DLD1 (cell line): Measurements from ENCODE around the gene SCYGR4.

Experiments used
- in situ Hi-C: cut with HindIII; loops from 2 replicates; pipeline ENCODE4 v1.10.0; 2017; ENCODE audit warnings: low sequenced_read_pairs

SCYGR4 gene

DNA sequence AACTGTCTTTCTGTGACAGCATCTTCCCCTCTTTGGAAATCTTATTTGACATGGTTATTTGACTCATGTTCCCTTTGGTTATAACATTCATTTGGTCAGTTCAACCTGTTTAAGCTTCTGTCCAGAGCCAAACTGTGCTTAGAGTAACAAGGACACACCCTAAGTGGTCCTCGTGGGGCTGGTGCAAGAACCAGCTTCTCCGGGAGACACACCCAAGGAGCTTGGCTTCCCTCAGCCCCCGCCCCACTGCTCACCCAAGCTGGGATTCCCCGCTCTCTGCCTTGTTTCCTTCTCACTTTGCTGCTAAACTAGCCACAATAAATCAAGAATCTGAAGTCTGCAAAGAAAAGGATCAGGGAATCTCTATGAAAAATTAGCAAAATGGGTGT, 4.0 kb upstream of the SCYGR4 start:
- in situ Hi-C loops: no loop called here

DNA sequence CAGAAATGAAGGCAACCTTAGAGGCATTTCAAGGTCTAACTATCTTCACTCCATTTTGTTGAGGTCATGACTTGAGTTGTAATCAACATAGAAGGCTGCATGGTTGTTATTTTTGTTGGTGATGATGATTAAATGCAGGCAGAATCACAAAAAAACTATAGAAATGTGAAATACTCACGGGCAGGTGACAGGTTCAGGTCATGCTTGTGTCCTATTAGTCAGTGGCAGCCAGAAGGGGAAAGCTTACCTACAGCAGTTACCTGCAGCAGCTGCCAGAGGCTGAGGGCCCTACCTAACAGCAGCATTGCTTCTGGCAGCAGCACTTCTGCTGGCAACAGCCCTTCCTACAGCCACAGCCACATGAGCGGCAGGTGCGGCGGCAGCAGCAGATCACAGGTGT, 3.1 kb upstream of the SCYGR4 start:
- in situ Hi-C loops: no loop called here

DNA sequence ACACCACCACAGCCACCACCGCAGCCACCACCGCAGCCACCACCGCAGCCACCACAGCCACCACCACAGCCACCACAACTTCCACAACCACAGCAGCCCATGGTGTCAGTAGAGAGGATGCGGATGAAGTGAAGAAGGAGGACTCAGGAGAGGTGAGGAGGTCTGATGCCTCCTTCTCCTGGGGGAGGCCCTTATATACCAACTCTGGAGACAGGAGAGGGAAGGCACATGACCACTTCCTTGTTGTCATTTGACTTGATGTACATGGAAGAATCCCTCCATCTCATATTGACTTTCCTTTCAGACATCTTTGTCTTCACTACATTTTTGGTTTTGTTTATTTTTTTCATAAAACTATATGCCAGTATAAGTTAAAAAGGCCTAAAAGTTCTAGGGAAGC, 2.6 kb upstream of the SCYGR4 start, which contains the start of gene SCYGR3:
Gene SCYGR3, minus strand, starts transcription at position 101 of the 400 bp plus-strand sequence. Its CDS starts 0 bp downstream, at position 101.
- in situ Hi-C loops: no loop called here

DNA sequence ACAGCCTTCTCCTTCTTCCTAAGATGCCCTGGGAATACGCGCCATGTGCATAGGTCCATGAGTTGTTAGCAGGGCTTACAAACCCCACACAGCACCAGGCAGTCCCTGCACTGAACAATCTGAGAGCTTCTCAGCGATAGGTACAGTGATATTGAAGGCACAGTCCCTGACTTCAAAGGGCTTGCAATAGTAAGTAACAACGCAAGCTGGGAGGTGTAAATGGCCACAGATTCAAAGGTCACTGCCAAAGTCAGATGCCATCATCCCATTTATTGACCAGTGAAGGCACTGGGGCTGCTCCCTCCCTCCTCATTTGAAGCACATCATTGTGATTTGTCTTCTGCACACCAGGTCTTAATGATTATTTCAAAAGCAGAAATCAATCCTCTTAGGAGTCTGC, 2.1 kb upstream of the SCYGR4 start:
- in situ Hi-C loops: no loop called here

DNA sequence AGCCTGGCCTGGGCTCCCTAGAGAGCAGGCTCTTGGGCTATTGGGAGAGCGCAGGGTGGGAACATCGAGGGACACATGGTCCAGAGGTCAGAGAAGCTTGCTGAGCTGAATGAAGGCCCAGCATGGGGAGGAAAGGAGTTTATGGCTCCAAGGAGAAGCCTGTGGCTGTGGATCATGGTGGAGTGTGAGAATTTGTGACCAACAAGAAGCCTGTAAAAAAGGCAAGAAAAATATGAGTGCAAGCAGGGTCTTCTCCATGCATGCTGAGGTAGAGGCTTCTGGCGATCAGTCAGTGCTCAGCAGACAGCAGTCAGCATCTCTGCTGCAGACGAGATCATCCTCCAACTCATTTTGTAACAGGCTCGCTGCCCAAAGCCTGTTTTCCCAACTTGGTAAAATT, 1.4 kb upstream of the SCYGR4 start:
- in situ Hi-C loops: no loop called here

DNA sequence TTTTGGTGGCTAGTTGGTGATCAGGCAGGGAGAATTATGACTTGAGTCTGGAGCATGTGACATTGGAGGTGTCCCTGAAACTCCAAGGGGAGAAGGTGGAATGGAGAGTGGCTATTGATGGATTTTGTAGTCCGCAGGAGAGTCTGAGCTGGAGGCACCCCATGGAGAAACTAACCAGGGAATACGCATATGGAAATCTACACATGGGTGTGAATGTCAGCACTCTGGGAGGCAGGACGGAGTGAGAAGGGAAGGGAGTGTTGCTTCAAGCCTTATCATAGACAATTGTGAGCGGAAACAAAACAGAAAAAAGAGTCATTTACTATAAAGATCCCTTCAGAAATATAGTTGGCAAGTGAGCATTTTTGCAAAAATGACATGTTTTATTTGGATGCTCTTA, 667 bp upstream of the SCYGR4 start:
- in situ Hi-C loops: no loop called here

DNA sequence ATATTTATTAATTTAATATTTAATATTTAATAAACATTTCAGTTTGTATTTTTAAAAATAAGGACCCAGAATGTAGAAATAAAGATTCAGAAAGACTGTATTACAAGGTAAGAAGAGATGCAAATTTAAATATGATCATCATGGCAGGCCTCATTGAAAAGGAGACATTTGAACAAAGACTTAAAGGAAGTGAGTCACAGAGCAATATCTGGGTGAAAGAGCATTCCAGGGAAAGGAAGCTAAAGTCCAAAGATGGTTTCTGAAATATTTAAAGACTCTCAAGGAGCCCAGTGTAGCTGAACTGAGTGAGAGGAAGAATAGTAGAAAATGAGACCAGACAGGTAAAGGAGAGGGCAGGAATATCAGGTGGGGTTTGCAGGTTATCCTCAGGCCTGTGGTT, 5.9 kb downstream of the SCYGR4 start:
- in situ Hi-C loops: no loop called here

DNA sequence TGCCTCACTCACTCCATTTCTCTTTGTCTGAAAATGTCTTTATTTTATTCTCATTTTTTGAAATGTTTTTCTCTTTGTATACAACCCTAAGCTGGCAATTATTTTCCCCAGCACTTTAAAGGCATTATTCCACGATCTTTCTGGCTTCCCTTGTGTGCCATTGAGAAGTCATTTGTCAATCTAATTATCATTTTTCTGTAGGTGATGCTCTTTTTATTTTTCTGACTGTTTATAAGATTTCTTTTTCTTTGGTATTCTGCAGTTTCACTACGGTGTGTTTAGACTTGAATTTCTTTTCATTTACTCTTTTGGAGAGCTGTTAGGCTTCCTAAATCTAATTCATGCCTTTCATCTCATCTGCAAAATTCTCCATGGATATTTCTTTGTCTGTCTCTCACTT, 8.1 kb downstream of the SCYGR4 start:
- in situ Hi-C loops: loop anchor here (25.0 kb wide), 1 partner anchor 262 kb away; no protein-coding TSS in a partner anchor

DNA sequence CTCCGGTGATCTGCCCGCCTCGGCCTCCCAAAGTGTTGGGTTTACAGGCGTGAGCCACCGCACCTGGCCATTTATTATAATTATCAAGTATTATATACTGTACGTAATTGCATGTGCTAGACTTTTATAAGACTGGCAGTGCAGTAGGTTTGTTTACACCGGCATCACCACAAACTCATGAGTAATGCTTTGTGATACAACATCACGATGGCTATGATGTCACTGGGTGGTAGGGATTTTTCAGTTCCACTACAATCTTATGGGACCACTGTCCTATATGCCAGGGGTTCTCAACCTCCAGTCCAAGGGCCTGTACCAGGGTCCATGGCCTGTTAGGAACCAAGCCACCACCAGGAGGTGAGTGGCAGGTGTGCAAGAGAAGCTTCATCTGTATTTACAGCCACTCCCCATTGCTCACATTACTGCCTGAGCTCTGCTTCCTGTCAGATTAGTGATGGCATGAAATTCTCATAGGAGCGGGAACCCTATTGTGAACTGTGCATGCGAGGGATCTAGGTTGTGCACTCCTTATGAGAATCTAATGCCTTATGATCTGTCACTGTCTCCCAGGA, 9.4 kb downstream of the SCYGR4 start:
- in situ Hi-C loops: loop anchor here (25.0 kb wide), 1 partner anchor 261 kb away; no protein-coding TSS in a partner anchor

DNA sequence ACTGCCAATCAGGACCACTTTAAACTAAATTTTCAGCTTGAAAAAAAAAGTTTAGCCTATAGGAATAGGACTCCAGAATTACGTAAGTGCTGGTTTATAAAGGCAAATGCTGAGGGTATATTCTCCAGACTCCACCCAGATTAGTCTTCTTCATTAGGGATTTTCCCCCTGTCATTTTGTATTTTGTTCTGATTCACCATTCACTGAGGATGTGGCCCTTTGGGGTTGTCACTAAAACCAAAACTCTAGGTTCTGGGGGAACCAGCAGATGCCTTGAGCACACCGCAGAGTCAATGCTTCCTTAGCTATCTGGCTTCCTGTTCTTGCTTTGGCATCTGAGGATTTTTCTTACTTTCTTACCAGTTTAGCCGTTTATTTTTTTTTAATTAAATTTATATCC, 10.5 kb downstream of the SCYGR4 start:
- in situ Hi-C loops: loop anchor here (25.0 kb wide), 1 partner anchor 260 kb away; no protein-coding TSS in a partner anchor

DNA sequence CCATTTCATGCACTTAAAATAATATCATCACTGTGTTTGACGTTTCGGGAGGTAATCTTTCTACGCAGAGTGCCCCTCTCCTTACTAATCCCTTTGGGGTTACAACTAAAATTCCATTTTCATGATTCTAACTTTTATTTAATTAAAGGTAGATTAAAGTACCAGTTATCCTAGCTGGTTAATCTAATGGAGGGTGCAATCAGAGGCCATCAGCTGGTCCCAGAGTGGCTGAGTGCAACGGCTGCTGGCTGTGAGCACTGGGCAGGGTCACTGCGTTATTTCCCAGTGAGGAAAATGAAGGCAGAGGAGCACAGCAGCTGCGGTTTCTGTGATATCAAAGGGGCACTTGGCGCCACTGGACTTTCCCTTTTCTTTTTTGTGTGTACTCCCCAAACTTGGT, 12.1 kb downstream of the SCYGR4 start:
- in situ Hi-C loops: loop anchor here (25.0 kb wide), 1 partner anchor 258 kb away; no protein-coding TSS in a partner anchor

DNA sequence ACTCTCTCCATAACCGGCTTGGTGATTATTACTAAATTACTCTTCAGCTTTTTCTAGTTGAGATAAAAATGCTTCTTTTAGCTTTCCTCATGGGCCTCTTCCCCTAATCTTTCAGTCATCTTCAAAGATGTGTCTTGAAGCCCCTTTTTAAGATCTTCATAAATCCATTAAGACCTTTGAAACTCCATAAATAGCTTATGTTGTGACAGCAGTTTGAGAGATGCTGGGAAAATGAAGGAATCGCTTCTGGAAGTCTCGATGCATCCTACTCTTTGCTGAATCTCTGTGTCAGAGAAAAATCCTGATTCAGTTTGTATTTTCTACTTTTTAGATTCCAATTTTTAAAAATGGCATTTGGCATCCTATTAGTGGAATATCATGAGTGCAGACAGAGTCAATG, 13.0 kb downstream of the SCYGR4 start:
- in situ Hi-C loops: loop anchor here (25.0 kb wide), 1 partner anchor 257 kb away; no protein-coding TSS in a partner anchor

DNA sequence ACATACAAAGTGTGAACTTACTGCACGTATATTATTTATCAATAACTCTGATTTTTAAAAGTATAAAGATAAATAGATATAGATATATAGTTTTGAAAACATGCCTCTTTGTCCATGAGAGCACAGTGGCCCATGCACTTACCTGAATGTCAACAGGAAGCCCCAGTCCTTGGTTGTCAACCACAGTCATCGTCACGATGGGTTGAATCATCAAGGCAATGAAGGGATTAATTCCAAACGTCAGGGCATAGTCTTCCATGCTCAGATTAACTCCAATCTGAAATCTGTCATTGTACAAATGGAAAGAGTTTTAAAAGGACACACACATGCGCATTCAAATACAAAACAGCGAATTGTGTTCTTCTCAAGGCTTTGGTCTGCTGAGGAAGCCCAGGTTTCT, 15.5 kb downstream of the SCYGR4 start:
- in situ Hi-C loops: loop anchor here (25.0 kb wide), 1 partner anchor 254 kb away; no protein-coding TSS in a partner anchor

DNA sequence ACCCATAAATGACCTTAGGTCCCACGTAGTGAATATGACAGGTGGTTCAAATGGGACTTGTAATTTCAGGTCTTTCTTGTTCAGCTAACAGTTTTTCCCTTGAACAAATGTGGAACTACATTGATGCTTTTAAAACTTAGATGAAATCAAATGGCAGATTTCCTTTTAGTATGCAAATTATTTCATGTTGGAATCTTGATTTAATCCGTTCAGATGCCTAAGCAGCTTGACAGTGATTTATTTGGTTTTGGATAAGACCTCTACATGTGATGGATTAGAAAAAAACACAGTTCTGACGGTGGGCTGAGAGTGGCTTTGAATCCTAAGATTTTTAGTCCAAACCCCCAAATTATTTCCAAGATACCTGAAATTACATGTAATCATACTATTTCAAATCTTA, 16.9 kb downstream of the SCYGR4 start:
- in situ Hi-C loops: loop anchor here (25.0 kb wide), 1 partner anchor 253 kb away; no protein-coding TSS in a partner anchor

DNA sequence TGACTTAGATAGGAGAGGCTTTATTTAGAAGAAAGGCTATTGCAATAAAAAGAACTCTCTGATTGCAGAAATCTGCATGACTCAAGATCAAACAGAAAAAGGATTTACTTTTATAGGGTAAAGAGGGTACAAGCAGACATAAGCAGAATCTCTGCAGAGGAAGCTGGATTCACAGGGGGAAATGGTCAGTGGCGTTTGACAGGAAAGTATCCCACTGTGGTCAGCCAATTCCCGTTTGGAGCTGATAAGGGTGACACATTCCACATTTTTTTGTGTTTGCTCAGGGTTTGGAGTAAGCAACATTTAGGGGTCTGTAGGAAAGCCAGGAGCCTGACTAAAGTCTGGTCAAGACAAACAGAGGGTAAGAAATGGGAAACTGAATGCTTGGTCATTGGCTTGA, 25.4 kb downstream of the SCYGR4 start:
- in situ Hi-C loops: loop anchor here (25.0 kb wide), 1 partner anchor 245 kb away; no protein-coding TSS in a partner anchor

DNA sequence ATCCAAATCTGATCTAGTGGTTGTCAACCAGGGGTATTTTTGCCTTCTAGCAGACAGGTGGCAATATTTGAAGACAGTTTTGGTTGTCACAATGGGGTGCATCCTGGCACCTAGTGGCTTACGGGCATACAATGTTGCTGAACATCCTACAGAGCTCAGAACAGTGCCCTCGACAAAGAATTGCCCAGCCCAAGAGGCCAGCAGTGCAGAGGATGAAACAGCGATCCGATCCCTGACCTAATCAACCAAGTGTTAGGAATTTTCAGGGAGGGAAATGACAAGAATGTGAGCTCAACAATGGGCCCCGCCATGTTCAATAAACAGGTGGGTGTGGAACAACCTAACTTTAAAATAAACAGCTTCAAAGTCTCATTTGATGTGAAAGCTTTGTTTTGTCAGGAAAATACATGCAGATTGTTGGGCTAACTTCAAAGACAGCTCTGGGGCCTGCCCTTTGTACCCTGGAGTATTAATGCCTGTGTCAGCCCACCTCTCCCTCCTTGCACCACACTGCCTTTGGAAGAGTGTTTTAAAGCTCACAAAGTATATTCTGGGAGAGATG, 26.8 kb downstream of the SCYGR4 start:
- in situ Hi-C loops: loop anchor here (25.0 kb wide), 1 partner anchor 243 kb away; no protein-coding TSS in a partner anchor

DNA sequence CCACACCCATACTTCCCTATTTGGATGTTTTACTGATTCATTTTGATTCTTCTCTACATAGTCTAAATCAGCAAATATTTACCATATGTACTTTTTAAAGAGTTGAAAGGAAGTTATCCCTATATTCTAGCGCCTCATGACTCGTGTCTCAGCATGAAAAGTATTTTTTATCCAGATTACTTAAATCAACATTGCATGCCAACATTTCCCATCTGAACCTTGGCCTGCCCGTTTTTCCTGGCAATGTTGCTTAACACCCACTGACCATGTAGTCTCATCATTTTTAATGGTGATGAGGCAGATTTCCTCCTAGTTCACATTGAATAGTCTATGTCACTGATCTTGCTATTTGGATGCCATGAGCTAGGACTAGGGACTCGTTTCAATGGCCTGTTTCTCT, 36.1 kb downstream of the SCYGR4 start:
- in situ Hi-C loops: no loop called here

DNA sequence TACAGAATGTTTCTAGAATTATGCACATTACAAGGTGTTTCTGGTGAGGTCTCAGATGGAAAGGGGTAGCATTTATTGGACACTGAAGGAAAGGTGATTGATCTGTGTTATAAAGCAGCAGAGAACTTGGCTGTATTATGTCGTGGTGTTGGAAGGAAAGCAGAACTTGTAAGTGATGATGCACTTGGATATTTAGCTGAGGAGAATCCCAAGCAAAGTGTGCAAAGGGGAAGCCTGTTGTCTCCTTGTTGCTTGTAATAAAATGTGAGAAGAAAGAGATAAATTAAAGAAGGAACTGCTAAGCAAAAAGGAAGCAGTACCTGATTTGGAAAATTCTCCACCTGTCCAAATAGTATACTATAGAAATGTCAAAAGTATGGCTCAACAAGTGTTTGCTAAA, 37.1 kb downstream of the SCYGR4 start:
- in situ Hi-C loops: no loop called here

DNA sequence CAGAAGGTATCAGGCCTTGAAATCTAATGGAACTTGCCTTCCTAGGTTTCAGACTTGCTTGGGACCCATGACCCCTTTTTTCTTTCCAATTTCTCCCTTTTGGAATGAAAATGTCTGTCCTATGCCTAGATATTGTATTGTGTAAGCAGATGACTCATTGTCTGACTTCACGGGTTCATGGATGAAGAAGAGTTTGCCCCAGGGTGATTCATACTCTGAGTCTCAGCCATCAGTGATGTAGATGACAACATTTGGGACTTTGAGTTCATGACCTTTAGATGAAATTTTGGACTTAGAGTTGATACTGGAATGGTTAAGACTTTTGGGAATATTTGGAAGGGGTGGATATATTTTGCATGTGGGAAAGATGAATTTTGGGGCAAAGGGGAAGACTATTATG, 38.2 kb downstream of the SCYGR4 start:
- in situ Hi-C loops: no loop called here

DNA sequence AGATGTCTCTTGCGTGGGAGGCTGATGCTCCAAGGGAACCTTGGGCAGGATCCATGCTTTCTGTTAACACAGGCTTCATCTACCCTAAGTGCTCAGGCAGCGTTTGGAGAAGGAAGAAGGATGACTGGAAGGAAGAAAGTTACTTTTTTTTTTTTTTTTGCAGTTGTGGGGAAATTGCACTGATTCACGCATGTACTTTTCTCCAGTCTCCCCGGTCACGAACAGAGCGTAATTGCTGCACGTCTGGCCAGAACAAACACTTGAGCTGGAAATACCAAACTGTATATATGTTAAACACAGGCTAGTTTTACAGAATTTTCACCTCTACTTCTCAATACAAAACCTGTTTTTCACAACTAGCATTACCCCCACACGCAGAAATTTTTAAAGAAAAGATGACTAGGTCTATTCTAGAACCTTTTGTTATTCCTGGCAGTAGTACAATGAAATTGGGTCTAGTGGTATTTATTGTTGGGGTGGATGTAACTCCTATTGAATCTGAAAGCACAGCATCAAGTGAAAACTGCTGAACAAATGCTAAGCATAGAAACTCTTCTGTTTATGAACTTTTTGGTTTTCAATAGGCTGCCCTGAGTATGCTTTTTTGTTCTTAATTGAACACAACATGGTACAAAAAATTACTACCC, 40.0 kb downstream of the SCYGR4 start:
- in situ Hi-C loops: no loop called here

DNA sequence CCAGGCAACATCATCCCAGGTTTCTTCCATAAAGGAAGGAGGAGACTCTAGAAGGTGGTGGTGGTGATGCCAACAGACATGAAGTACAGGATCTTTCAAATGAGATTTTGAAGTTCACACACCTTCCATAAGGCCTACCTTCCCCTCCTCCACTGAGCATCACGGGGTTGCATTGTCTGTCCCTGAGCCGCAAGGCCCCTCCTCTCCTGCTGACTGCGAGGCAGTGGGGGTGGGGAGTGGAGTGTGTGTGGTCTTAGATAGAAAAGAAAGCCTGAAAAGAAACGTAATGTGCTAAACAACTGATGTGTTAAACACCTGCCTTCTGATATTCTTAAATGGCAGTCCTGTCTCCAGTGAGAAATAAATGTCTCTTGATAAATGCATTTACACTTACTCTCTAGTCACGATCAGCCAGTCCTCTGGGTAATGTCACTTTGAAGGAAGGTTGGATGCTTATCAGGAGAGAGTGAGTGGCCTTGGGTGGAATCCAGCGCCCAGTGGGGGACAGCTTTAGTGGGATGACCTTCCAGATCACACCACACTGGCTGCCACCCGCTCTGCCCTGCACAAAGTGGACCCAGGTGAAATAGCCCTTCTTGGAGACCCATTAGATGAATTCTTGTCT, 43.8 kb downstream of the SCYGR4 start:
- in situ Hi-C loops: no loop called here

DNA sequence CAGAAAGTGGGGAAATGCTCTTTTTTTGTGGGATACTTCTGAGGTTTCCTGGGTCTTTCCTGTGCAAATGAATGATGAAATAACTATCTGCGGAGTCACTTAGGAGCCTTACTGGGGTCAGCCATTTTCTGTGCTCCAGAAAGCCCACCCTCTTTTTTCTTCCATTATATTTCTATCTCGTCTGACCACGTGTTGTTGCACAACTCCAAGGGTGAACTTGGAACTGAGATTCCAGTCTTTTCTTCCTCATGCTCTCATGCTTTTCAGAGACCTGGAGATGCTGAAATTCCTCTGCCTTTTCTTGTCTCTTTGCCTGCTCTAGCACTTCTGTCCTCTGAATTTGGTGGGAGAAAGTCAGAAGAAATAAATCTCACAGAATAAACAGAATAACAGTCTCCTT, 44.5 kb downstream of the SCYGR4 start:
- in situ Hi-C loops: no loop called here
